ENCODE results near the gene RGR. TPM values are rescaled to one million over a fixed set of nuclear protein-coding genes. Genes with fewer than 3 reads are reported as not detected.
"Not testable (repeated sequence)": the region's sequence is repeated elsewhere in the genome, so short reads cannot be mapped to it uniquely, and the experiment has no call there.

Gene RGR
- total RNA-seq, 4 donors from 2014 or later = 0.33 to 2.5 (median 1.4) TPM; not detected in 1

DNA sequence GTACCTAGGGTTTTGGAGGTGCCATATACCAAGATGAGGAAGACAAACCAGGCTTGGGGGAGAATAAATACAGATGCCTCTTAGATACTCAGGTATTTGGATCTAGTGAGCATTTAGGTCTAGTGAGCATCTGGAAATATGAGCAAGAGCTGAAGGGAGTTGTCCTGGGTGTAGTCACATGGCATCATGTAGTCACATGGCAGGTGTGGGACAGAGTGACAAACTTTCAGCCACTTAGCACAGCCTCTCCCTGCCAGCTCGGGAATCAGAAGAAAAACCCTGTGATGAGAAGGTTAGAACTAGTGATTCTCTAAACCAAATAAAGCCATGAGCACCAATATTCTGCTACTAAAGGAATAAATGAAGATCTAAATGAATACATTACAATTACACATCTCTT is 24.3 kb downstream of the RGR start:
- H3K36me3 ChIP-seq = no peaks in the 10 kb centered on the region
- H3K27ac ChIP-seq (replicated peaks in 1 of 4) = no peak overlapping the region
- no peaks in the 10 kb centered on the region for H3K9me3 ChIP-seq
- H3K4me3 ChIP-seq = no peak overlapping the region
- intact Hi-C loops (cut with DNase I) = loop anchor here (5.0 kb wide), 1 partner anchor 83 kb away; no protein-coding TSS in a partner anchor
- DNase-seq (ENCODE audit: extremely low spot score) = no peak
- H3K4me1 ChIP-seq = peaks cover 0 to 5% (median 4%) of the 10 kb centered on the region in 4 donors
- no peak for TF ChIP-seq EP300 (IDR thresholded peaks at IDR 0.05)
- no peak for TF ChIP-seq POLR2AphosphoS5 (IDR thresholded peaks at IDR 0.05)
- TF ChIP-seq POLR2A (IDR thresholded peaks at IDR 0.05; ENCODE audit: low read depth) = no peak
- TF ChIP-seq CTCF (IDR thresholded peaks at IDR 0.05) = no peak
- H3K27me3 ChIP-seq = peaks cover 0 to 36% (median 0%) of the 10 kb centered on the region in 4 donors
- 93% methylated on average over 1 of the region's 1 CpG for WGBS

- Histone ChIP-seq H3K9me3 (no peaks in the 10 kb centered on the region), H3K36me3 (no peaks in the 10 kb centered on the region), H3K4me3 (no peak overlapping the region), H3K27me3 (peaks cover 0 to 39% (median 0%) of the 10 kb centered on the region in 4 donors), H3K4me1 (peaks cover 0 to 1% (median under 1%) of the 10 kb centered on the region in 4 donors), H3K27ac (replicated peaks in 1 of 4) (no peak overlapping the region)
- TF ChIP-seq CTCF (IDR thresholded peaks at IDR 0.05) (no peak), POLR2AphosphoS5 (IDR thresholded peaks at IDR 0.05) (no peak), POLR2A (IDR thresholded peaks at IDR 0.05; ENCODE audit: low read depth) (no peak), EP300 (IDR thresholded peaks at IDR 0.05) (no peak)
- 66% methylated on average over 2 of the region's 2 CpGs for WGBS
- no peak for DNase-seq (ENCODE audit: extremely low spot score)
- intact Hi-C loops (cut with DNase I) = loop anchor here (5.0 kb wide), 1 partner anchor 83 kb away; no protein-coding TSS in a partner anchor
Observed at GRCh38 chr10:84269773-84270172, 24.9 kb downstream of the RGR start.

DNA sequence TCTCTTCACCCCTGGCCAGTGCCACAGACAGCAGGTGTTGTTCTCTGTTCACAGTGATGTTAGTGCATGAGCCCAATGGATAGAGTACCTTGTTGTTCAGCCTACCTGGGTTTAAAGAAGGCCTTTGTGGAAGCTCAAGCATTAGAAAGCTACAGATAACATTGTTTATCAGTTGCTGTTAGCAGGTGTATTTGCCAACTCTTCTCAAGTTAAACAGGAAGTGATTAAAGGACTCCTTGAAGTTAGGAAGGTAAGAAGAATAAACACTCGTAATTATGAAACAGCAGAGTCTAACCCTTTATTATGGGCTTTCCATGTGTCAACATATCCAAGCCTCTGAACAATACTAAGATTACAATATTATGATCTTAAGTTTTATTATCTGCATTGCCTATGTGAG is 25.9 kb downstream of the RGR start:
- Histone ChIP-seq H3K36me3 (no peaks in the 10 kb centered on the region), H3K4me1 (no peaks in the 10 kb centered on the region), H3K27me3 (peaks cover 0 to 36% (median 0%) of the 10 kb centered on the region in 4 donors), H3K4me3 (no peak overlapping the region), H3K27ac (replicated peaks in 1 of 4) (no peak overlapping the region), H3K9me3 (no peaks in the 10 kb centered on the region)
- DNase-seq (ENCODE audit: extremely low spot score) = no peak
- TF ChIP-seq POLR2AphosphoS5 (IDR thresholded peaks at IDR 0.05) = no peak
- TF ChIP-seq EP300 (IDR thresholded peaks at IDR 0.05) = no peak
- TF ChIP-seq POLR2A (IDR thresholded peaks at IDR 0.05; ENCODE audit: low read depth) = no peak
- TF ChIP-seq CTCF (IDR thresholded peaks at IDR 0.05) = no peak
- WGBS = 70% methylated on average over 1 of the region's 1 CpG
- intact Hi-C loops (cut with DNase I) = no loop called here

DNA sequence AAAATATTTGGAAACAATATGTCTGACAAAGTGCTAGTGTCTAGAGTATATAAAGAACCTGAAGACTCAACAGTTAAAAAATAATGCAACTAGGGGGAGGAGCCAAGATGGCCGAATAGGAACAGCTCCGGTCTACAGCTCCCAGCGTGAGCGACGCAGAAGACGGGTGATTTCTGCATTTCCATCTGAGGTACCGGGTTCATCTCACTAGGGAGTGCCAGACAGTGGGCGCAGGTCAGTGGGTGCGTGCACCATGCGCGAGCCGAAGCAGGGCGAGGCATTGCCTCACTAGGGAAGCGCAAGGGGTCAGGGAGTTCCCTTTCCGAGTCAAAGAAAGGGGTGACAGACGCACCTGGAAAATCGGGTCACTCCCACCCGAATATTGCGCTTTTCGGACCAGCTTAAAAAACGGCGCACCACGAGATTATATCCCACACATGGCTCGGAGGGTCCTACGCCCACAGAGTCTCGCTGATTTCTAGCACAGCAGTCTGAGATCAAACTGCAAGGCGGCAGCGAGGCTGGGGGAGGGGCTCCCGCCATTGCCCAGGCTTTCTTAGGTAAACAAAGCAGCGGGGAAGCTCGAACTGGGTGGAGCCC is 35.1 kb downstream of the RGR start:
- H3K4me1 ChIP-seq; DNase-seq (ENCODE audit: extremely low spot score); H3K9me3 ChIP-seq; H3K36me3 ChIP-seq; intact Hi-C loops (cut with DNase I); H3K4me3 ChIP-seq; H3K27ac ChIP-seq (replicated peaks in 1 of 4): not testable (repeated sequence)
- H3K27me3 ChIP-seq = peaks cover 0 to 23% (median 0%) of the 10 kb centered on the region in 4 donors
- 76% methylated on average over 29 of the region's 31 CpGs for WGBS

DNA sequence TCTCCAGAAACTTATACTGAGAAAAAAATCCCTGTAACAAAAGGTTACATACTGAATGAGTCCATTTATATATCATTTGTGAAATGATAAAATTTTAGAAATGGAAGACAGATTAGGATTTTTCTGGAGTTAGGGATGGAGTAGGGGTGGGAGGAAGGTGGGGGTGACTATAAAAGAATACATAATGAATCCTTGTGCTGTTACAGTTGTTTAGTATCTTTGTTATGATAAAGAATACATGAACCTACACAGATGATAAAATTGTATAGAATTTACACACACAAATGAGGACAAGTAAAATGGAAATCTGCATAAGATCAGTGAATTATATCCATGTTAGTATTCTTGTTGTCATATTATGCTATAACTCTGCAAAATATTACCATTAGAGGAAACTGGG is 41.8 kb downstream of the RGR start:
- Histone ChIP-seq H3K9me3 (no peaks in the 10 kb centered on the region), H3K4me3 (no peak overlapping the region), H3K4me1 (no peaks in the 10 kb centered on the region), H3K27ac (replicated peaks in 1 of 4) (no peak overlapping the region), H3K27me3 (no peaks in the 10 kb centered on the region), H3K36me3 (no peaks in the 10 kb centered on the region)
- DNase-seq (ENCODE audit: extremely low spot score) = no peak
- TF ChIP-seq EP300 (IDR thresholded peaks at IDR 0.05) = no peak
- no peak for TF ChIP-seq POLR2A (IDR thresholded peaks at IDR 0.05; ENCODE audit: low read depth)
- no peak for TF ChIP-seq CTCF (IDR thresholded peaks at IDR 0.05)
- TF ChIP-seq POLR2AphosphoS5 (IDR thresholded peaks at IDR 0.05) = no peak
- intact Hi-C loops (cut with DNase I) = no loop called here

Measured in esophagus muscularis mucosa (tissue), 4 donors.